ENCODE results near the gene TOLLIP. TPM values are rescaled to one million over a fixed set of nuclear protein-coding genes. Genes with fewer than 3 reads are reported as not detected.

Gene TOLLIP
- total and polyA plus RNA-seq, 4 donors: 20.0 to 52.1 (median 34.9) TPM

- Histone ChIP-seq H3K27ac (ENCODE audit: low read depth in 1 of 2, low read length in 2 of 2) (no peak overlapping the region), H3K4me3 (ENCODE audit: low read length in 2 of 2) (no peak overlapping the region), H3K27me3 (ENCODE audit: control insufficient read depth in 1 of 2, insufficient read depth in 2 of 2, low read length in 1 of 2) (no peaks in the 10 kb centered on the region), H3K36me3 (ENCODE audit: control insufficient read depth in 1 of 2, insufficient read depth in 2 of 2, low read length in 1 of 2) (peaks cover 0 to 6% of the 10 kb centered on the region in 2 donors), H3K4me1 (ENCODE audit: control insufficient read depth in 1 of 2, insufficient read depth in 2 of 2, low read length in 2 of 2) (no peaks in the 10 kb centered on the region), H3K9me3 (ENCODE audit: control insufficient read depth, low read length) (no peaks in the 10 kb centered on the region)
- intact Hi-C loops (cut with DNase I): no loop called here
- DNase-seq: peak; percentile 42 to 69
- WGBS, 2 donors: 91 to 93% methylated on average over 43 of the region's 43 CpGs
- peak; percentile 9 for ATAC-seq (ENCODE audit: low FRiP score)
Measured at GRCh38 chr11:1292644-1293618, 16.5 kb downstream of the TOLLIP start.

- no peak overlapping the region for H3K27ac ChIP-seq (ENCODE audit: low read depth in 1 of 2, low read length in 2 of 2)
- no peaks in the 10 kb centered on the region for H3K27me3 ChIP-seq (ENCODE audit: control insufficient read depth in 1 of 2, insufficient read depth in 2 of 2, low read length in 1 of 2)
- WGBS, 2 donors: 92 to 93% methylated on average over 10 of the region's 10 CpGs
- intact Hi-C loops (cut with DNase I): no loop called here
- H3K4me1 ChIP-seq (ENCODE audit: control insufficient read depth in 1 of 2, insufficient read depth in 2 of 2, low read length in 2 of 2): no peaks in the 10 kb centered on the region
- no peaks in the 10 kb centered on the region for H3K9me3 ChIP-seq (ENCODE audit: control insufficient read depth, low read length)
- no peak for ATAC-seq (ENCODE audit: low FRiP score)
- DNase-seq: peak in 1 of 2 donors; percentile 46
- no peak overlapping the region for H3K4me3 ChIP-seq (ENCODE audit: low read length in 2 of 2)
- peaks cover 0 to 6% of the 10 kb centered on the region in 2 donors for H3K36me3 ChIP-seq (ENCODE audit: control insufficient read depth in 1 of 2, insufficient read depth in 2 of 2, low read length in 1 of 2)
Measured at GRCh38 chr11:1292018-1292643, 17.3 kb downstream of the TOLLIP start.

- no peaks in the 10 kb centered on the region for H3K4me1 ChIP-seq (ENCODE audit: control insufficient read depth in 1 of 2, insufficient read depth in 2 of 2, low read length in 2 of 2)
- 93 to 95% methylated on average over 44 to 46 of the region's 46 CpGs for WGBS, 2 donors
- no peak overlapping the region for H3K27ac ChIP-seq (ENCODE audit: low read depth in 1 of 2, low read length in 2 of 2)
- H3K27me3 ChIP-seq (ENCODE audit: control insufficient read depth in 1 of 2, insufficient read depth in 2 of 2, low read length in 1 of 2): no peaks in the 10 kb centered on the region
- no peak overlapping the region for H3K4me3 ChIP-seq (ENCODE audit: low read length in 2 of 2)
- H3K36me3 ChIP-seq (ENCODE audit: control insufficient read depth in 1 of 2, insufficient read depth in 2 of 2, low read length in 1 of 2): peaks cover 0 to 8% of the 10 kb centered on the region in 2 donors
- intact Hi-C loops (cut with DNase I): no loop called here
- H3K9me3 ChIP-seq (ENCODE audit: control insufficient read depth, low read length): no peaks in the 10 kb centered on the region
- ATAC-seq (ENCODE audit: low FRiP score) (no peak), DNase-seq (peak in 1 of 2 donors; percentile 63)
Measured at GRCh38 chr11:1291295-1292017, 18.0 kb downstream of the TOLLIP start.

DNA sequence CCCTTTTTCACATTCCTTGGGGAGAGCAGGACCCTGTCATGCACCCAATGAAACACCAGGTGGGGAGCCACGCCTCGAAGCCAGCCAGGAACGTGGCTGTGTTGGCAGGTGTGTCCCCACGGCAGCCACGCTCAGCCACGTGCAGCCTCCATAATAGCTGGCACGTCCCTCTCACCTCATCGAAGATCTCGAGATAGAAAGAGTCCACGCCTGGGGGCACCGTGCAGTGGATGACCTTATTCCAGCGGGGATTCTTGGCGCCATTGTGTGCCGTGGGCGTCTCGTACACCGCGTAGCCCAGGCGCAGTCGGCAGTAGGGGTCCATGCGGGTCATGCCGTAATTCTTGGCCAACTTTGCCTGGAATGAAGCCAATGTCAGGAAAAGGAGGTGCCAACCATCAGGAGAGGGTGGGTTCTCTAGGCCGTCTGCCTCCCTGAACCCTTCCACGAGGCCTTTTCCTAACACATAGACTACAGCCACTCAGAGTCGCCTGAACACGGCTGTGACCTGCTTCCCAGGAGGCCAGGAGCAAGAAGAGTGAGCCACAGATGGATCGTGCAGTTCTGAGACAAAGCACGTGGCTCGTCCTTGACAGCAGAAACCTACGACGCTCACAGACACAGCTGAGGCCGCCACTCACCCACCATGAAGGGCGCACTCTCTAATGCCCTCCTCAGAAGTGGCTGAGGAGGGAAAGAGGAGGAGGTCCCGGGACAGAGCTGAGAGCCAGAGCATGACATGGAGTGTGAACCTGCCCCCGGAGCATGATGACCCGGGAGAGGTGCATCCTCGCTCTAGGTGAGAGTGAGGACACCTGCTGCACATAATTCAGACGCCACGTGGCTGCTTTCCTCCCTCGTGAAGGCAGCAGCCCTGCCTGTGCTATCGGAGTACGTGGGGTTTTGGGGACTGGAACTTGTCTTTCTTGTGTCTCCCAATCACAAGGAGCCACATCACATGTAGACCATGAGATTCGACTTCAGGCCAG, 19.1 kb downstream of the TOLLIP start:
- no peak overlapping the region for H3K27ac ChIP-seq (ENCODE audit: low read depth in 1 of 2, low read length in 2 of 2)
- DNase-seq (peak in 1 of 2 donors; percentile 61), ATAC-seq (ENCODE audit: low FRiP score) (no peak)
- H3K4me3 ChIP-seq (ENCODE audit: low read length in 2 of 2): no peak overlapping the region
- WGBS, 2 donors: 88 to 90% methylated on average over 43 of the region's 43 CpGs
- no peaks in the 10 kb centered on the region for H3K9me3 ChIP-seq (ENCODE audit: control insufficient read depth, low read length)
- intact Hi-C loops (cut with DNase I): no loop called here
- no peaks in the 10 kb centered on the region for H3K27me3 ChIP-seq (ENCODE audit: control insufficient read depth in 1 of 2, insufficient read depth in 2 of 2, low read length in 1 of 2)
- H3K36me3 ChIP-seq (ENCODE audit: control insufficient read depth in 1 of 2, insufficient read depth in 2 of 2, low read length in 1 of 2): peaks cover 0 to 11% of the 10 kb centered on the region in 2 donors
- H3K4me1 ChIP-seq (ENCODE audit: control insufficient read depth in 1 of 2, insufficient read depth in 2 of 2, low read length in 2 of 2): no peaks in the 10 kb centered on the region

- no peaks in the 10 kb centered on the region for H3K4me1 ChIP-seq (ENCODE audit: control insufficient read depth in 1 of 2, insufficient read depth in 2 of 2, low read length in 2 of 2)
- H3K9me3 ChIP-seq (ENCODE audit: control insufficient read depth, low read length): no peaks in the 10 kb centered on the region
- intact Hi-C loops (cut with DNase I): no loop called here
- no peaks in the 10 kb centered on the region for H3K27me3 ChIP-seq (ENCODE audit: control insufficient read depth in 1 of 2, insufficient read depth in 2 of 2, low read length in 1 of 2)
- peaks cover 0 to 11% of the 10 kb centered on the region in 2 donors for H3K36me3 ChIP-seq (ENCODE audit: control insufficient read depth in 1 of 2, insufficient read depth in 2 of 2, low read length in 1 of 2)
- ATAC-seq (ENCODE audit: low FRiP score) (no peak), DNase-seq (peak; percentile 38 to 39)
- H3K27ac ChIP-seq (ENCODE audit: low read depth in 1 of 2, low read length in 2 of 2): no peak overlapping the region
- WGBS, 2 donors: 94 to 96% methylated on average over 33 of the region's 33 CpGs
- H3K4me3 ChIP-seq (ENCODE audit: low read length in 2 of 2): no peak overlapping the region
Measured at GRCh38 chr11:1289211-1289935, 20.1 kb downstream of the TOLLIP start.

GRCh38 chr11:1288426-1289151, 20.8 kb downstream of the TOLLIP start:
- WGBS, 2 donors: 93 to 94% methylated on average over 29 to 30 of the region's 30 CpGs
- no peak overlapping the region for H3K4me3 ChIP-seq (ENCODE audit: low read length in 2 of 2)
- DNase-seq: peak in 1 of 2 donors; percentile 63
- no peak overlapping the region for H3K27ac ChIP-seq (ENCODE audit: low read depth in 1 of 2, low read length in 2 of 2)
- intact Hi-C loops (cut with DNase I): no loop called here
- H3K27me3 ChIP-seq (ENCODE audit: control insufficient read depth in 1 of 2, insufficient read depth in 2 of 2, low read length in 1 of 2): no peaks in the 10 kb centered on the region
- no peaks in the 10 kb centered on the region for H3K4me1 ChIP-seq (ENCODE audit: control insufficient read depth in 1 of 2, insufficient read depth in 2 of 2, low read length in 2 of 2)
- H3K9me3 ChIP-seq (ENCODE audit: control insufficient read depth, low read length): no peaks in the 10 kb centered on the region
- H3K36me3 ChIP-seq (ENCODE audit: control insufficient read depth in 1 of 2, insufficient read depth in 2 of 2, low read length in 1 of 2): peaks cover 0 to 9% of the 10 kb centered on the region in 2 donors
- no peak for ATAC-seq (ENCODE audit: low FRiP score)

GRCh38 chr11:1287928-1288327, 21.5 kb downstream of the TOLLIP start:
- intact Hi-C loops (cut with DNase I): no loop called here
- no peaks in the 10 kb centered on the region for H3K27me3 ChIP-seq (ENCODE audit: control insufficient read depth in 1 of 2, insufficient read depth in 2 of 2, low read length in 1 of 2)
- H3K27ac ChIP-seq (ENCODE audit: low read depth in 1 of 2, low read length in 2 of 2): no peak overlapping the region
- peaks cover 0 to 11% of the 10 kb centered on the region in 2 donors for H3K36me3 ChIP-seq (ENCODE audit: control insufficient read depth in 1 of 2, insufficient read depth in 2 of 2, low read length in 1 of 2)
- no peak overlapping the region for H3K4me3 ChIP-seq (ENCODE audit: low read length in 2 of 2)
- H3K4me1 ChIP-seq (ENCODE audit: control insufficient read depth in 1 of 2, insufficient read depth in 2 of 2, low read length in 2 of 2): no peaks in the 10 kb centered on the region
- H3K9me3 ChIP-seq (ENCODE audit: control insufficient read depth, low read length): no peaks in the 10 kb centered on the region
- DNase-seq: peak in 1 of 2 donors; percentile 51
- ATAC-seq (ENCODE audit: low FRiP score): no peak
- WGBS, 2 donors: 93 to 94% methylated on average over 9 of the region's 9 CpGs
